PFSK-1 (cell line): Measurements from ENCODE around the gene LIPK.

ENCODE experiments used
- POLR2AphosphoS5 ChIP-seq: IDR thresholded peaks from 2 replicates; pipeline ENCODE4 v1.6.1; 2012; ENCODE audit warnings: low read depth, mild to moderate bottlenecking, control low read depth, low read length, moderate library complexity
- TAF1 ChIP-seq: IDR thresholded peaks from 2 replicates; pipeline ENCODE4 v1.6.1; 2012; ENCODE audit warnings: low read length, control low read depth, borderline replicate concordance; ENCODE audit not compliant: insufficient read depth

DNA sequence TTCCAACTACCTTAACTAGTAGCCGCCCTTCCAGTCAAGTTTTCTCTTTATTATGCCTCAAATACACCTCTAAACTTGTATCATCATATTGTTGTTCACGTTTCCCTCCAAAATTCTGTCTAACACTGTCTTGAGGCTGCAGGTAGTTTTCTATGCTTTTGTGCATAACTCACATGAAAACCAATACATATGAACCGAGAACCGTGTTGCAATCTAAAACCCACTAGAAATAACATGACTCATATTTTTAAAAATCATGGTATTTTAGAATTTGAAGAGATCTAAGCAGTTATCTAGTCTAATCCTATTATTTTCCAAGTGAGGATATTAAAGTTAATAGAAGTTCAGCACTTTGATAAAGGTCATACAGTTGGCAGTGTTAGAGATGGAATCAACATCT is 23.6 kb upstream of the LIPK start:
- TF ChIP-seq TAF1 (no peak), POLR2AphosphoS5 (no peak)
